NCI-H1105 treated with DMSO at 0.1 percent for 48 hours (cell line): ENCODE measurements around the gene ATG13.

ENCODE experiments used
- DNase-seq: peaks from one replicate; lab custom pipeline; 2025; lab: John Stamatoyannopoulos, UW

The ATG13 gene

DNA sequence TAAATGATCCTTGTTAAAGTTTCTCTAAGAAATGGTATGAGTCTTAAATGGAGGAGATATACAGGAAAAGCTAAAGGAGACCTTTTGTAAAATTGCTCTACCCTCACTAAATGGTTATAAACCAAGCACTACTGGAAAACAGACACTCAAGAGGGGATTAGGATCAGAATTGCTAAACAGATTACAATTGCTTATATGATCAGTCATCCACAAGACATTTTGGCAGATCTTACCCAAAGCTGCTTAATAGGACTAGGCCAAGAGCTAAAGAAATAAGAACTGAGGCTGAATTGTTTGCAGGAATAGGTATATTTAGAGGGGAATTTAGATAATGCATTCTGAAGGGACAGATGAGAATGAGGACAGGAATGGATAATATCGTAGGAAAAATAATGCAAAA, 9.8 kb upstream of the ATG13 start:
- DNase-seq = no peak

DNA sequence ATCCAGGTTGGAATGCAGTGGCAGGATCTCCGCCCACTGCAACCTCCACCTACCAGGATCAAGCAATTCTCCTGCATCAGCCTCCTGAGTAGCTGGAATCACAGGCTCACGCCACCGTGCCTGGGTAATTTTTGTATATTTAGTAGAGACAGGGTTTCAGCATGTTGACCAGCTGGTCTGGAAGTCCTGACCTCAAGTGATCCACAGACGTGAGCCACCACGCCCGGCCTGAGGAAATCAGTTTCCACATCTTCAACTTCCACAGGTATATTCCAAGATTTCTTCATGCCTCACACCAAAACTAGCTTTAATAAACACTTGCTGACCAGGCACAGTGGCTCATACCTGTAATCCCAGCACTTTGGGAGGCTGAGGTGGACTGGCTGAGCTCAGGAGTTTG, 8.0 kb upstream of the ATG13 start:
- no peak for DNase-seq

DNA sequence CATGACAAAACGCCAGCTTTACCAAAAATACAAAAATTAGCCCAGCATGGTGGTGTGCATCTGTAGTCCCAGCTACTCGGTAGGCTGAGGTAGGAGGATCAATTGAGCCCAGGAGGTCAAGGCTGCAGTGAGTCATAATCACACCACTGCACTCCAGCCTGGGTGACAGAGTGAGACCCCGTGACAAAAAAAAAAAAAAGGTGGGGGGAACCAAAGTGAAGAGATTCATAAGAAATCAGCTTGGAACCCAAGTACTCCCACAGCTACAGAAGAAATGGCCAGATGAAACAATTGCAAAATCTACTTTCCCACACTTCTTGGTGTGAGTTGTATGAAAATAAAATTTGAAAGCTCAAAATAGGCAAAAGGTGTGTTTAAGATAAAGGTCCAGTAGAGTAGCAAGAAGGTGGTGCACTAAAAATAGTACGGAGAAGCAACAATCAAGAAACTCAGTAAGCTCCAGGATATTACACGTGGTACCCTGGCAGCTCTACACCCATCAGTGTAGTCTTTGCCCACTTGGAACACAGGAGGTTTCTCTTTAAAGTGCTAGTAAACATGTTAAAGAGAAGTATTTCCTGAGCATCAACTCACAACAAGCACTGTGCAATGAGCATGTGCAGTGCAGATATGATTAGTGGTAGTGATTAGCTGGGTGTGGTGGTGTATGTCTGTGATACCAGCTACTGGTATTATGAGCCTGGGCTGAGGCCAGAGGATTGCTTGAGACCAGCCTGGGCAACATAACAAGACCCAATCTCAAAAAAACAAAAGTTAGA, 5.6 kb upstream of the ATG13 start:
- DNase-seq = no peak

DNA sequence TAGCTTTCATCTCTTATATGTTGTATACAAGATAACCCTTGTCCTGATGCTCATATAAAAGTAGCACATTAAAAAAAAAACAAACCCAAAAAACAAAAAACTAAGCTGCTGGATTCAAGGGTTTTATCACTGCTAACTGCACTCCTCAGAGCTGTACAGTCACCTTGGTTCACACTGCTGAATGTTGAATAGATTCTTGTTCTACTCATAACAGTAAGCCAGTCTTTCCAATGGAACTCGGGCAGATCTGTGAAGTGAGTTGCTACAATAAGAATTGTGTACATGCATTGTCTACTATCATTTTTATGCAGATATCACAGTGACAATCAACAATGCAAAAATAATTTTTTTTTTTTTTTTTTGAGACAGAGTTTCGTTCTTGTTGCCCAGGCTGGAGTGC, 5.0 kb upstream of the ATG13 start:
- no peak for DNase-seq

DNA sequence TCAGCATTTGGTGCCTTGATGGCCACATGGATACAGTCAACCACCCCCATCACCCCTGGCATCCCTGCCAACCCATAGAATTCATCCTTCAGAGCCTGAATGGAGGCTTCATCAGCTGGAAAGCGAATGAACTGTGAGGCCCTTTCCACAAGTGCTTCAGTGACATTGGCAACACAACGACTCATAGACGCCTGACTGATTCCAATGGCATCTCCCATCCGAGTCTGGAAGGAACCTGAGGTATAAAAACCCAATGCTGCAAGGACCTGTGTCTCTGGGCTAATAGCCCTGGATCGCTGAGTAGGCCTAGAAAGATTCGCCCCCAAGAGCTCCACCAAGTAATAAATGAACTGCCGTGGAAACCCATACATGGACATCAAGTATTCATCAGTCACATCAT, 1.6 kb upstream of the ATG13 start:
- DNase-seq = no peak

DNA sequence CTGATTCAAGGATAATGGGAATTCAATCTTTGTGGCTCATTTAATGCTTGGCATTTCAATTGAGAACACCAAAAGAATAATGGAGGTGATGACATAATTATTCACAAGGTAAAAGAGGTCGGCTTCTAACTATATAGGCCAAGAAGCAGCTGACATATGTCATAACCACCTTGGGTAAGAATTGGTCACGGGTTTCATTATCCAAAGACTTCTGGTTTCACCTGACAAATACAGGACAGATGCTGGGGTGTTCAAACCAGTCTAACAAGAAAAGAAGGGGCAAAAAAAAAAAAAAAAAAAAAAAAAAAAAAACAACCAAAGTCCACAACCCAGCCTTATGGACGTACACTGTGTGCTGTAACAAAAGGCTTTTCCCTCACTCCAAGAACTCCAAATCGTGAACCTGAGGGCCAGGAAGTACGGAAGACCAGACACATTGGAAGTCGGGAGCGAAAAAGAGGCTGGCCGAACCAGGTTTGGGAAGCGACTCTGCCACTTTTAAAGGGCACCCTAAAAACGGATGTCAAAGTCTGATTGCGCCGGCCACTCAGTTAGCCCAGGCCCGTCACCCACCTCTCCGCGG, 711 bp upstream of the ATG13 start:
- DNase-seq = no peak

DNA sequence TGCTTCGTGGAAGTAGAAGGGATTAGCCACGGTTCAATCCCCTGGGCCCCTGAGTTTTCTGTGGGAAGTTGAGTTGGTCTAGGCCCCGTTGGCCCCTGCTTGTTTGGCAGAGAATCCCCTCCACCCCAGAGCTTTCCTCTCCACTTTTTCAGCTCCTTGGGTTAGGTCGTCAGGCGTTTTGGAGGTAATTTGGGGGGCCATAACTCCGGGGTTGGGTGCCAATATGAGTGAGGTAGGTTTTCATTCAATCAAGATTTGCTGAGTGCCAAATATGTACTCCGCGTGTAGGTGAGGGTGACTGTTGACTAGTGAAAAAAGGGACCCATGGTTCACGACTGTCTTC, 590 bp downstream of the ATG13 start:
- no peak for DNase-seq

DNA sequence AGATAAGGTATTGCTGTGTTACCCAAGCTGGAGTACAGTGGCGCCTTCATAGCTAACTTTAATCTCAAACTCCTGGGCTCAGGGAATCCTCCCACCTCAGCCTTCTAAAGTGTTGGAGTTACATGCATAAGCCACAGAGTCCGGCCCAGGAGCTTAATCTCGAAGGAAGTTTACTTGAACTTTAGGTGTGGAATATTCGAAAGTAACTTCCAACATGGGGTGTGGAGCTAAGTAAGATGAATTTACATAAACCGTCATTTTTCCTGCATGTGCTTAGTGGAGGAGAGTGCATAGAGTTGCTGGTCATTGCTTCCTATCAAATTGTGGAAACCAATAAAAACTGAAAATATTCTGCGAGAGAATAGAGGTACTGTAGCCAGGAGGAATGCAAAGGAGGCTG, 1.5 kb downstream of the ATG13 start:
- no peak for DNase-seq

DNA sequence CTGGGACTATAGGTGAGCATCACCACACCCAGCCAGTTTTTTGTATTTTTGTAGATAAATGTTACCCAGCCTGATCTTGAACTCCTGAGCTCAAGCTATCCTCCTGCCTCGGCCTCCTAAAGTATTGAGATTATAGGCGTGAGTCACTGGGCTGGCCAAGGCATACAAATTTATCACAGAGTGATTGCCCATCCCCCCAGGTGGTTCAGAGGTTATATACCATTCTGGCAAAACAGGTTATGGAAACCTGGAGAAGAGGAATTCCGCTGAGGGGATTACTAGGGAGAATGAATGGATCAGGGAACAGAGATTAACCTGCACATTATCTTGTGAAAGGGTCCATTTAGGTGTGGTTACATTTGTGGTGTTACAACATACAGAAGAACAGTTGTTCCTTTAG, 8.1 kb downstream of the ATG13 start:
- DNase-seq = no peak

DNA sequence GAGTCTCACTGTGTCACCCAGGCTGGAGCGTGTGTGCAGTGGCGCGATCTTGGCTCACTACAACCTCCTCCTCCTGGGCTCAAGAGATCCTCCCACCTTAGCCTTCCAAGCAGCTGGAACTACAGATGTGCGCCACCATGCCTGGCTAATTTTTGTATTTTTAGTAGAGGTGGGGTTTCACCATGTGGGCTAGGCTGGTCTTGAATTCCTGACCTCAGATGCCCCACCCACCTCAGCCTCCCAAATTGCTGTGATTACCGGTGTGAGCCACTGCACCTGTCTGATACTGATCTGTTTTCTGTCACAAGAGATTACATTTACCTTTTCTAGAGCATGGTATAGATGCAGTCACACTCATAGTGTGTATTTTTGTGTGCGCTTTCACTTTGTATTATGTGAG, 11.6 kb downstream of the ATG13 start:
- no peak for DNase-seq

DNA sequence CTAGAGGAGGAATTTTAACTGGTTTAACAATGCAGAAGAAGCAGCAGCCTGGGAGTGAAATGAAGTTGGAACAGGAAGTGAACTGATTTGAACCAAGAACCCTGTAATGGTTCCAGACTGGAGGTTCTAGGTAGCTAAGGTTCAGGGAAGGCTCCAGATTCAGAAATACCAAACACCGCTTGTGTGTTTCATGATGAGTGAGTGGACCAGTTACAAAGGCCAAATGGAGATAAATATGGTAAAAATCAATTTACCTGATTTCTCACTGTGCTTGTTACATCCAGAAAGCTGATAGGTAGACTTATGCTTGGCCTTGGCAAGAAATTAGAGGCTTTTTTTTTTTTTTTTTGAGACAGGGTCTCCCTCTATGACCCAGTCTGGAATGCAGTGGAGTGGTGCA, 12.9 kb downstream of the ATG13 start:
- no peak for DNase-seq

DNA sequence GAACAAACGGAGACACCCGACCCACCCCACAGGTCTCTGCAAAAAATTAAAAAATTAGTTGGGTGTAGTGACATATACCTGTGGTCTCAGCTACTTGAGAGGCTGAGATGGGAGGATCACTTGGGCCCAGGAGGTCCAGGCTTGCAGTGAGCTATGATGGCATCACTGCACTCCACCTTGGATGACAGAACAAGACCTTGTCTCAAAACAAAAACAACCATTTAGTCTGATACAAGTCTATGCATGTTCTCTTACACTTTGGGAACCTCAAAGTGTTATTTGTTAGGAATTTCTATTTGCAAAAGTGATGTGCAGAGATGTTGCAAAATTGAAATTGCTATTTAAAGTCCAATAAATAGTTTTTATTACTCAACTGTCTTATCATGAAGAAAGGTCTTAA, 14.3 kb downstream of the ATG13 start:
- no peak for DNase-seq

DNA sequence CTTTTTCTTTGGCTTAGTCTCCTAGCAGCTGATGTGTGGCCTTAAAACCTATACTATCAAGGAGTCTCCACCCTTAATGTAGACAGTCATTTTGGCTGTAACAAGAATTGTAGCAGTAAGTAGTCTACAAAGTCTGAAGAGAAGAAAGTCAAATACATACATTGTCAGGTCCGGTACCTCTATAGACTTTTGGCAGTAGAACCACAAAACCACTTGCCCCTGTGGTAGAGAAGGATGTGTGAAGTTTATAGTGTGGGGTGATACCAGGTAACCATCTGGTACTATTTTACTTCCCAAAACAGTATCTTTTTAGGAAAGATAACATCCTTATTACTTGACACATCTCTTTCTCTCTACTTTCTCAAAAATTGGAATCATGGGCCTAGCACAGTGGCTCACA, 15.1 kb downstream of the ATG13 start:
- DNase-seq = no peak

DNA sequence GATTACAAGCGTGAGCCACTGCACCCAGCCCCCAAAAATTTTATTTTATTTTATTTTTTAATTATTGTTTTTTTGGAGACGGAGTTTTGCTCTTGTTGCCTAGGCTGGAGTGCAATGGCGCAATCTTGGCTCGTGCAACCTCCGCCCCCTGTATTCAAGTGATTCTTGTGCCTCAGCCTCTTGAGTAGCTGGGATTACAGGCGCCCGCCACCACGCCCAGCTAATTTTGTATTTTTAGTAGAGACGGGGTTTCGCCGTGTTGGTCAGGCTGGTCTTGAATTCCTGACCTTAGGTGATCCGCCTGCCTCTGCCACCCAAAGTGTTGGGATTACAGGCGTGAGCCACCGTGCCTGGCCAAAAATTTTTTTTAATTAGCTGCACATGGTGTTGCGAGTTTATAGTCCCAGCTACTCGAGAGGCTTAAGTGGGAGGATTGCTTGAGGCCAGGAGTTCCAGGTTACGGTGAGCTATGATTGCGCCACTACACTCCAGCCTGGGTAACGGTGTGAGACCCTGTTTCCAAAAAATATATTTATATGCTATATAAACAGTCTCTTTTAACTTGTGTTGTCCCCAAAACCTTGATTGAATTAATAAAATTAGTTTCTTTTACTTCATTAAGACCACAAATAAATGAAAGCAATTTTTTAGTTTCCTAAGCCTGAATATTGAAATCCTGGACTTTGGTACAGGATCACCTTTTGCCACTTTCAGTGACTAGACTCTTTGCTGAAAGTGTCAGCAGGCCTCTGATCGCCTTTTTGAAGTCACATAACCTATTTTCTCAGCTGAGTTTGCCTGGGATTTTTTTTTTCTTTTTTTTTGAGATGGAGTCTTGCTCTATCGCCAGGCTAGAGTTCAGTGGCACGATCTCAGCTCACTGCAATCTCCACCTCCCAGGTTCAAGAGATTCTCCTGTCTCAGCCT, 16.2 kb downstream of the ATG13 start:
- no peak for DNase-seq

DNA sequence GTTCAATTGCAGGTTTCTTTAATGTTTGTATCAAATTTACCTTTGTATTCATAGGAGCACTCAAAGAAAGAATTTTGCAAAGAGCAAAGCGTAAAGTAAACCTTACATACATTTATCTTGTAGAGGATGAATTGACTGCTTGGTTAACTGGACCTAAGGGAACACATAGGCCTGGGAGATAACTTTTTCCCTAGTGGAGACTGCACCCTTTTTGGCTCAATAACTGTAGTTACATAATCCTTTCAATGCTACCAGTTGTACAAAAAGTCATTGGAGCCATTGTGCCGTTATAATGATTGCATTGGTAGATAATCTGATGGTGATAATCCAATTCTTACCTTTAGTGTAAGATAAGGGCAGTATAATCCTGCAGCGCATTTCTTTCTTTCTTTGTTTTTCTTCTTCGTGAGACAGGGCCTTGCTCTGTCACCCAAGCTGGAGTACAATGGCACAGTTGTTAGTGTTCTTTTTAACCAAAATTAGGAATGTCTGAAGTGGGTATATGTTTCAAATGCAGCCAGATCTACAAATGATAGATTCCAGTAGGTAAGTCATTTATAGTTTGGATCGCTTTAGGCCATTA, 18.3 kb downstream of the ATG13 start:
- no peak for DNase-seq

DNA sequence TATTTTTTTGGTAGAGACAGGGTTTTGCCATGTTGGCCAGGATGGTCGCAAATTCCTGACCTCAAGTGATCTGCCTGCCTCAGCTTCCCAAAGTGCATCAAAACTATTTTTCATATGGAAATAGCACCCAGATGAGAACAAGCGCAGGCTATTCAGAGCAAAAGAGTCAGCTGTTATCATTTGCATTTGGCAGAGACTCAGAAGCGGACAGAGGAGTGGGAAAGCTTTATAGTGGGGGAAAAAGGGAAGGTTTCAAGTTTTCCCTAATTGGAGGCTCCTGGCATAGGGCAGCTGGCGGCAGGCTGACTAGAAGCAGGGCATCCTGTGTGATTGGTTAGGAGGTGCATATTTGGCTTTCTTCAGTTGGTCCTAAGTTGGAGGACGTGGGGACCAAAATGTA, 20.2 kb downstream of the ATG13 start:
- DNase-seq = no peak

DNA sequence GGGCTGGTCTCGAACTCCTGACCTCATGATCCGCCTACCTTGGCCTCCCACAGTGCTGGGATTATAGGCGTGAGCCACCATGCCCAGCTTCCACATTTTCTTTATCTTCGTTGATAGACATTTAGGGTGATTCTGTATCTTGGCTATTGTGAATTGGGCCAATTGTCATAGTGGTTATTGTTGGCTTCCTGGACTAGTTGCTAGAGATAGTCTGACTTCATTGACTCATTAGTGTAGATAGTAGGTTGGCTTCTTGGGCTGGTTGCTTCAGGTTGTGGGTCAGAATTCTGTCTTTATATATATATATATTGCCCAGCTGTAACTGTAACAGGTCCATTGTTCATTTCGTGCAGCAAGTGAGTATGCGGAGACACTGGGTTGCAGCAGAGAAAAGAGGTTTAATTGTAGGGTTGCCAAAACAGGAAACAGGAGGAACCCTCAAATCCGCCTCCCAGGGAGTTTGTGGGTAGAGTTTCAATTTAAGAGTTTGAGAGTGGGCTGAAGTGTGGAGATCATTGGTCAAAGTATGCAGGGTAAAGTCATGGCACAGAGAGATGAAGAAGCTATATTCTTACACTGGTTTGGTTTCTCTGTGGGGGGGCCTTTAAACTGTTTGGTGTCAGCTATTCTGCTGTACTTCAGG, 22.0 kb downstream of the ATG13 start:
- DNase-seq = no peak

DNA sequence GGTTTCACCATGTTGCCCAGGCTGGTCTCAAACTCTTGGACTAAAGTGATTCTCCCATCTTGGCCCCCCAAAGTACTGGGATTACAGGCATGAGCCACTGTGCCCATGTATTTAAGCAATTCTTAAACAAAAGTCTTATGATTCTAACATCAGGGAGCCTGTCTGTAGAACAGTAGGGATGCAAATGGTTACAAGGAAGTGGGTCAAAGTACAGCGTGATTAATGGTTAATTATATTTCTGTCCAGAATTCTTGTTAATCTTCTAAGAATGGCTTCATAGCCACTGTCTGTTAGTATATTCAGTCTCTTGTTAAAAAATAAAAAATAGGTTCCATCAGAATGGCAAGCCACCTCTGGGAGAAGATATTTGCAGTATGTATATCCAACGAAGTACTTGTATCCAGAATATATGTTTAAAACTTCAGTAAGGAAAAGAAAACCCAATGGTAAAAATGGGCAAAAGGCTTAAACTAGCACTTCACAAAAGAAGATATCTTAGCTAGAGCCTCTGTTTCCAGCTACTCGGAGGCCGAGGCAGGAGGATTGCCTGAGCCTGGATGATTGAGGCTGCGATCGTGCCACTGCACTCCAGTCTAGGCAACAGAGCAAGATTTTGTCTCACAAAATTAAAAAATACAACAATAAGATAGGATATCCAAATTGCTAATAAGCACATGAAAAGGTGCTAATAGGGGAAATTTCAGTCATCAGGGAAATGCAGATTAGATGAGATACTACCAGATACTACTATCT, 22.9 kb downstream of the ATG13 start:
- DNase-seq = no peak

DNA sequence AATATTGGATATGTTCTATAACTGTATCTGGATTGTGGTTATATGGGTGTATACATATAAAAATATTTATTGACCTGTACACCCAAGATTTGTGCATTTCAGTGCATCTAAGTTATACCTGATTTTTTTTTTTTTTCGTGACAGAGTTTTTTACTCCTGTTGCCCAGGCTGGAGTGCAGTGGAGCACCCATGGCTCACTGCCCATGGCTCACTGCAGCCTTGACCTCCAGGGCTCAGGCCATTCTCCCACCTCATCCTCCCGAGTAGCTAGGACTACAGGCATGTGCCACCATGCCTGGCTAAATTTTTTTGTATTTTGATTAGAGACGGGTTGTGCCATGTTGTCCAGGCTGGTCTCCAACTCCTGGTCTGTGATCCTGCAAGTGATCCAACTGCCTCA, 24.3 kb downstream of the ATG13 start:
- no peak for DNase-seq

DNA sequence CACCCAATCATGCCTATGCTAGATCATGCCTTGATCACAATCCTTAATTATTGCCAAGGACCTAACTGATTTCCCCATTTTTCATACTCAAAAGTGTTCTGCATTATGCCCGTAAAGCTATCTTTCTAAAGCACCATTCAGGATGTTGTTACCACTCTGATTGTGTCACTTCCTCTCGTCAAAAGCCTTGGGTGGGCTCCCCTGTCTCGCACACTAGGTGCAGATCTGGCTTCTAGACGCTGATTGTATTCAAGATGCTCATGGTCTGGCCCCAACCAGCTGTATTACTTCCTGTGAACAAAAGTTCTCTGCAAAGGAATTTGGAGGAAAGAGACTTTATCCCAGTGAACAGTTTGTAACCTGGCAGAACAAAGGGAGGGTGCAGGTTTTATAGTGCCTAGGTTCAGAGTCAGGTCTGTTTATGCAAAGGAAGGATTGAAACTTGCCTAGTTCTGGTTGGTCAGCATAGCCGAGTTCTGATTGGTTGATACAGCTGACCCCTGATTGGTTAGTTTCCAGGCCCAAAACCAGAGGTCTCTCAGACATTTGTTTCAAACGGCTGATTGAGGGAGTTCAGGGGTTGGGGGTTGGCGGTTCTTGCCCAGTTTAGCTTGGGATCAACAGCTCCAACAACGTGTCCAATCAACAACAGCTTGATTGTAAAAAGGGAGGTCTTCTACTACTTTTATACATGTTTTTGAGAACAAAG, 25.4 kb downstream of the ATG13 start:
- DNase-seq = no peak

DNA sequence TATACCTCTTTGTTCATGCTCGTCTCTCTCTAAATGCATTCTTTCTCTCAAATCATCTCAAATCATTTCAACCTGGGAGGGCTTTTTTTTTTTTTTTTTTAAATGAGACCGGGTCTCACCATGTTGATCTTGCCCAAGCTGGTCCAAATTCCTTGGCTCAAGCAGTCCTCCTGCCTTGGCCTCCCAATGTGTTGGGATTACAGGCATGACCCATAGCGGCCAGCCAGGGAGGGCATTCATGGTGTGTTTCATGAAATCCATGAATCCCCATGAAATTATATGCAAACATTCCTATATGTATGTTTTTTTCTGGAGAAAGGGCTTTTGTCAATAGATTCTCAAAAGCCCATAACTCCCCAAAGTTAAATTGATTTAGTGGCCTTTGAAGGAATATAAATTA, 26.2 kb downstream of the ATG13 start:
- DNase-seq = no peak
